GM18498 (cell line): ENCODE results near the gene GNAO1.

Experiments
- ATAC-seq: cut with Tn5 transposase; IDR thresholded peaks from one replicate; pipeline ENCODE4 v1.9.1; 2021; ENCODE audit warnings: mild to moderate bottlenecking, moderate library complexity; ENCODE audit not compliant: unreplicated experiment

Gene GNAO1

DNA sequence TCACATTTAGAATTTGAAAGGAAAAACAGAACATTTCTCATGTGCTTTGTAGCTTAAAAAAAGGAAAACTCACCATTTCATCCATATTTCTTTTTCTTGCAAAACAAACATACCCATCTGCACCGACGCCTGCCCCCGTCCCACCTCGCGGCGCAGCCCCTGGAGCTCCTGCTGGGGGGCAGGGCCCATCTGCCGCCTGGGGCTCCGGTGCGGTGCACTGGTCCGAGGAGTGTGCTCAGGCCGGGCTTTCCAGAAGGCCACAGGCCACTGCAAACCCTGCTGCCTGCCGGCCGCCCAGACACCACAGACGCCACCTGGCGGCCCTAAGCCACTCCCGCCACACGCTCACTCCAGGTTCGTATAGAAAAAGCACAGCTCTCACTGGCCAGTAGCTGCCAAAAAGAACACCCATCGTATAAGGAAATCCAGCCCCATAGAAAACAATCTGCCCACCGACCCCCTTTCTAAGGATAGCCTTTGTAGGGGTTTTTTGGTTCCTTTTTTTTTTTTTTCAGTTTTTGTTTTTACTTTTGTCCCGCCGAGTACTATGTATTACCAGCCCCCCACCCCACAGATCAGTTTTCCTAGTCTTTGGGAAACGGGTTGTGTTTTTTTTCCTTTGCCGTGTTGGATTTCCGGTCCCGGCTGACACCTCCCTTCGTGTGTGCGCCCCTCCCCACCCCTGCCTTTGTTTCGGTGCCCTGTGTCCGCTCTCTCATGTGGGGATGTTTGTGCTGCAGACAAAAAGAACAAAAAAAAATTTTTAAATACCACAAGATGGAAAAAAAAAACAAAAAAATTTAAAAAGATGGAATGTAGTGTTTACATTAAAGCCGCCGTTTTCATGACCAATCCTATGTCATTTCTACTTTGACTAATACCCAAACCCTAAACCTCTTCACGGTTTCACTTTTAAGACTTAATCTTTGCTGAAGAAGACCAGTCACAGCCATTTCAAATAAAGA, 165.3 kb downstream of the GNAO1 start:
- peak; percentile 93 for ATAC-seq

DNA sequence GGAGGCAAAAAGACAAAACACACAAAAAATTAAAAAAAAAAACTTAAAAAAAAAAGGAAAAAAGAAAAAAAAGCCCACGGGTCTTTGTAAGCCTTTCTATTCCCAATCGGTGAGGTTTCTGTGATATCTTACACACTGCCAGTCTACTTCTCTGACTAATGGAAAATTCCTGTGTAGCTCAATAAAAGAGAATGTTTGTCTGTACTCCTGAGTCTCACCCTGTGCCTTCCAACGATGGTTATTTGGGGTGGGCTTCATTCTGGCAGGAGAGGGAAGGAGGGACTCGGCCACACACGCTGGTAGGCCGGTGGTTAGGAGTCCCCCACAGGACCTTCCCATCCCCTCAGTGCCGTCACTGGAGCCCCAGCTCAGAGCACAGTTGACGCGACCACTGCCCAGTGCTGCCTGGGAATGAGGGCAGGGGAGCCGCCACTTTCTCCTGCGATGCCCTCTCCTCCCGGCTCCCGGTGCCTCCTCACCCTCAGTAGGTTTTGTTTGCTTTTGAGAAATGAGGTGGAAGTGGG, 166.0 kb downstream of the GNAO1 start:
- ATAC-seq: no peak

DNA sequence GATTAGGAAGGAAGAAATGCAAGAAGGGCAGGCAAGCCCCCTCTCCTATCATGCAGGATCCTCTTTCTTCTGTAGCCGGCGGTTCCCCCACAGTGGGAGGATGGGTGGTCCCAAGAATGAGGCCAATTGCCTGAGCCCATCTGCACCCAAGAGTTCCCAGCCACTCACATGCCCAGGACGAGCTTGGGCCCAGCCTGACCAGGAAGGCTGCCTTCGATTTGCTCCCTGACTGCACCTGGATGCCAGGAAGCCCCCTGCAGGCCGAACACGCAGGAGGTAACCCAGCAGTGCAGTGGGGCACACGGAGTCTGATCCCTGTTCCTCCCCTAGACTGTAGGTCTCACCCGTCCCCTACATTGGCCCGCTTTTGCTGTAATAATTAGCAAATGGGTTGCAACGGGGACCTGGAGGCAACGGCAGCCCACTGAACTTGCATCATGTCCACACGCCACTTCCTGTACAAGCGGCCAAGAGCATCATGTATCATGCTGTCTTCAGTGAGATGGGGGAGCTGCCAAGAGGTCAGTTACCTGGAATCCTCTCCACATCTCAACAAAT, 166.6 kb downstream of the GNAO1 start:
- no peak for ATAC-seq

DNA sequence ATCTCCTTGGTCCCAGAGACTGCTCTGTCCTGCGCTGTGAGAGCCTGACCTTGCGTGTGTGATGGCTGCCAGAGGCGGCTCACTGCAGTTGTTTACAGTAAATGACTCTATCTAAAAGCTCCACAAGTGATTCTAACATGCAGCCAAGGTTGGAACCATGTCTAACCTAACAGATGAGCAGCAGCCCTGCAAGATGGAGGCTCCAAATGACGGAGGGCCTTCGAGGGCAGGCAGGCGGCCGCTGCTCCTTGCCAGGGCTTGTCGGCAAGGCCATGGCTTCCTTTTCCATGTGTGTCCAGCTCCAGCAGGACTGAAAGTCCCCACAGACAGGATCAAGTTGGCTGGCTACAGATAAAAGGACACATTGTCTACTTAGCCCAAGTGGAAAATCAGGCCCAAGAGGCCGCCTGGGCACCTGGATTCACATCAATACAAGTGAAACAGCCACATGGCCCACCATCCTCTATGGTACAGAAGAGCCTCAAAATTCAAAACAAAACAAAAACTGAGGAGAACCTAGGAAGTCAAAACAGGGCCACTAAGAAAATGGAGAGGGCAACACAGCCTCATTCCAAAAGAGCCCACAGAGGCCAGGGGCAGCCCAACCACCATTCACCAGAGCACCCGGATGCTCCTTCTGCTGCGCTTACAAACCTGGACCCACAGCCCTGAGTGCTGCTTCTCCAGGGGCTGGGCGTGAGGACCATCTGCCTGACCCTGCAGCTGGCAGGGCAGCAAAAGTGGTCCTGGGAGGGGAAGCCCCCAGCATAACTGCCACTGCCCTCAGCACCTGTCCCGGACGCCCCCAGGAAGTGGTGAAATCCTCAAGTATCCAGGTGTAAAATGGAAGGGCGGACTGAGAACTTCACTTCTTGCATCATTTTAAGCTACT, 169.1 kb downstream of the GNAO1 start:
- no peak for ATAC-seq

DNA sequence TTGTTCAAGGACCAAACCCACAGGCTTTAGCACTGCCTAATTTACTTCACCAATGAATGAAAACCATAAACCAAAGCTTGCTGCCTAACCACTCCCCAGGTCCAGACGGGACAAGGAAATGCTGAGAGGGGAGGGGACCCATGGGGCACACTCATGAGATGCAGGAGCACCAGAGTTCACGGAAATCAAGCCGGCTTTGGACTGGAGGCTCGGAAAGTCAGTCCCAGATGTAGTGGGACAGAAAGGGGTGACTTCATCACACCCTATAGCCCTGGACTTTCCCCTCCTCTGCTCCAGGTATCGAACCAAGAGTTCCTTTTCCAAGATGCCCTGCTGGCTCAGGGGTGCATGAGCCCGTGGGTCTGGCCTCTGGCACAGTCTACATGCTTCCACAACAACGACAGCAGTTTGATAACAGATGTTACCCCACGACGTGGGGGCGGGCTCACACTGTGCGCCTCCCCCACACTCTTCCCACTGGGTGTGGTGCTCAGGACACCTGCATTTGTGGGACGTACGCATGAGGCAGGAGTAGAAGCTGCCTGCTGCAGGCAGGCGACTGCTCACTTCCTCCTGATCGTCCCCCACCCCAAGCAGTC, 170.9 kb downstream of the GNAO1 start:
- ATAC-seq: no peak

DNA sequence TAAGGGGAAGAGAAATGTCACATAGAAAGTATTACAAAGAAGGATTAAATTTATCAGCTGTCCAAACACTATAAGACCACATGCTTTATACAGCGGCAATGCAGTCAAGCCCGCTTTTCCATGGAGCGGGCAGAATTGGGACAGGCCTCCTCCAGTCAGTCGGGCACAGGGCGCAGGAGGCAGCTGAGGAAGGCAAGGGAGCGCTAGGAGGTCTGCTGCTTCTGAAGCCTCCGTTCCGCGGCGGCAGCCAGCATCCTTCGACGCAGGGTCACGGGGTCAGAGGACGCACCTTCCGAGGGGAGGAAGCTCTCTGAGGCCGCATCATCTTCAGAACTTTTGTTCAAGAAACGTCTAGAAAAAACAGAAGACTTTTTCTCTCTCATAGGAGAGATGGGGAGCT, 171.4 kb downstream of the GNAO1 start:
- no peak for ATAC-seq

DNA sequence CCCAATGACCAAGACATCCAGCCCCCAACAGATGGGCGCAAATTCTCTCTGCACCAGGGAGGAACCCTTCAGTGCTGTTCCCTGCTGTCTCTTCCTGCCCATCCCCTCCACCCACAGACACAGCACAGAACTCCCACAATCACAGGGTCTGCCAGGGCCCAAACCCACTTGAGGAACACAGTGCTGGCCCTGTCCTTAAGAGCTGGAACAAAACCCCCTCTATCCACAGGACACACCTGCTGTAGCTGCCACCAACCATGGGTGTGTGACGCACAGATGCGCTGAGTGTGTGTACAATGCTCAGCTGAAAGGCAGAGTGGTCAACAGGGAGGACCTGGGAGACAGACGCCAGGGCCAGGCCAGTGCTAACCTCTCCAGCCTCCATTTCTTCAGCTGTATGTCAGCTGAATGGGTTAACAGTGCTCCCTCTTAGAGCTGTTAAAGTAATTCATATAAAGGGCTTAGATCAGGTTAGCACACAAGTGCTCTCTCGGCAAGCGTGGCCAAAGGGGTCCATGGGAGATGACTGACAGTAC, 172.0 kb downstream of the GNAO1 start:
- no peak for ATAC-seq

DNA sequence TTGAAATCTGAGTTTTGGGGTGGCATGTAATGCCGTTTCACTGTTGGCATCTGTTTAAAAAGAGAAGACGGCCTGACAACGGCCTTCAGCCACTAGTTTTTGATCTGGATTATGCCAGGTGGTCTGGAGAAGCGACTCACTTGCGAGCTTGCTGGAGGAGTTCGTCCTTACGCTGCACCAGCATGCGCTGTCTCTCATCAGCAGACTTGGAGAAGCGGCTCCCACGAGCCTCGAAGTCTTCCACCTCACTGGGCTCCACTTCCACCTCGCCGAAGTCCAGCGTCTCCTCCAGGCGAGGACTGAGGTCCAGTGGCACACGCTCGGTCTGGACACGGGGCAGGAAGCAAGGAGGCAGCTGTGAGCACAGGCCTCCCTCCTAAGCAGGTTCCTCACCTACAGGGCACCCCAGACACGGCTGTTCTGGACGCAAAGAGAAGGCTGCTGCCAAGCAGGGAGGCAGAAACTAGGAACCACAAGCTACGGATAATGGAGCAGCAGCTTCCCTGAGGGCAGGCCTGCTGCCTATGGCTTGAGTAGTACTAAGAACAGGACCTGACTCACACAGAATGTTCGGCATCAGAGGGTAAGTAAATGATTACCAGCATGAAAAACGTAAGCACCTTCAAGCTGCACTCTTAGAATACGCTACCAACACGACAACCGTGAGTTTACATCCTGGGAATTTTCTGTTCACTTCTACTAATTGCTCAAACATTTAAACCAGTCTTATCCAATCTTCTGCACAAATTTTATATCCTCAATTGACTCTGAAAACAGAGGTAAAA, 172.7 kb downstream of the GNAO1 start:
- ATAC-seq: no peak

DNA sequence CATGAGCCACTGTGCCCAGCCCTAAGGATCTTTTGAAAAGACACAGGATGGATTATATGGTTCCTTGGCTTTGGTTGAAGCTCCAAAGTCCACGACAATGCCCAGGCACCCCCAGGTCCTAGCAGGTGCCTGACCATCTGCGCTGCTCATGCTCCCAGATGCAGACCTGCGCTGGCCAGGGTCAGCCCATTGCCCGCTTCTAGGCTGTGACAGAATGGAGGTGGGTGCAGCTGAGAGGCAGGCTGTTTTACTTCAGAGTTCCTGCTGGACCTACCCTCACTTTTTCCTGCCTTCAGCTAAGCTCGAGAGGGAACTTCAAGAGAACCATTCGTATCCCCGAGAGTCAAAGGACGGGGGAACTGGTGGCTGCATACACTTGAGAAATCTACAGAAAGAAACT, 173.6 kb downstream of the GNAO1 start:
- no peak for ATAC-seq

DNA sequence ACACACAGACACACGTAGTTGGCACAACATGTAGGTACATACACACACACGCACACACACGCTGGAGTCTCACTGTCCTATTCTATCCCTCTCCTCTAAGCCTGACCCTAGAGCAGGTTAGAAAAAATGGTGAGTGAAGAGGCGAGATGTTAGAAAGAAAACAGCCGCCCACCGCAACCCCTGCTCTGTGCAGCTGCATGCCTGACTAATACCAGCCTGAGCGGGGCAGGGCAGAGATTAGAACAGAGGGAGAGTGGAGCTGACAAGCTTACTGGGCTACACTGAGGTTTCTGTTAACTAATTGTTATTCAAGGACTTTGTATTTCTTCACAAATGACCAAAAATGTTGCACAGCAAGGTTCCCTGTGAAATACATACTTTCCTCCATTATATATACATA, 174.3 kb downstream of the GNAO1 start:
- ATAC-seq: no peak

DNA sequence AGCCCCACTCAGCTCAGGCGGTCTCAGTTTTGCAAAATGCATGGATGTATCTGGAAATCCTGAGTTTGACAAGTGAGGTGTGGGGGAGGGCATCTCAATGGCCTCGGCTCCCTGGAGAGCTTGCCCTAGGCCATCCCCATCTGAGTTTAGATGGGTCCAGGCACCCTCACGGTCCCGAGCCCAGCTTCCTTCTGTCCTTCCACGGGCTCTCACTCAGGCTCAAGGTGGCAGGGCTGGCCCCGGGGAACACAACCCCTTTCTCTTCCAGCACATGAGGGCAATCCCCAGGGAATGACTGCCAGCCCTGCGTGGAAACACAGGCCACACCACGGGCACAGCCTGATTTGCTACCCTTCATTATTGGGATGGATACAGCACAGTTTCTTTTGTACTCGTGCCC, 175.7 kb downstream of the GNAO1 start:
- ATAC-seq: no peak

DNA sequence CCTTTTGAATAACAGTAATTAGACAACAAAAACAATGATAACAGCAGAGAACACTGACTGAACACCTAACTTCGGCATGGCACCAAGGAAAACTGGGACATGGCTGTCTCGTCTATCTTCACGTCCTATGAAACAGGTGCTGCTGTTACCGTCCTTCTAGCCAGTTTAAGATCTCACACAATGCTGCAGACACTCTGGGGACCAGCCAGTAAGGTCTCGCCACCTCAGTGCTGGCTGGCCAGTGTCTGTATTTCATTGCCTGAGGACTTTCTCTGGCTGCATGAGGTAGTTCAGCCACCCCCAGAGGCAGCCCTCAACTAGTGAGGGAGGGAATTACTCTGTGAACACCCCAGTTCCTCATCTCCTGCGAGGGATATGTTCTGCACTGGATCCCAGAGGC, 176.5 kb downstream of the GNAO1 start:
- ATAC-seq: no peak

DNA sequence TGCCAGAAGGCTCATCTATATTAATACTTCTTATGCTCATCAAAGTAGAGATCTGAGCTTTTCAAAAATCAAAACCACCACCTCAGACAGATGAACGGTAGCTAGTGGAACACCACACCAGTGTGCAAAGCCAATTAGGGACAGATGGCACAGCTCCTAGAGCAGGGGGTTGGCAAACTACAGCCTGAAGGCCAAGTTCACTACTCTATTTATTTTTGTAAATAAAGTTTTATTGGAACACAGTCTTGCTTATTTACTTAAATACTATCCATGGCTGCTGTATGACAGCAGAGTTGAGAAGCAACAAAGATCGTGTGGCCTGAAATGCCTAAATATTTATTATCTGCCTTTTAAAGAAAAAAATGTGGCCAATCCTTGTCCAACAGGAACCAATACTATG, 177.3 kb downstream of the GNAO1 start:
- ATAC-seq: no peak

DNA sequence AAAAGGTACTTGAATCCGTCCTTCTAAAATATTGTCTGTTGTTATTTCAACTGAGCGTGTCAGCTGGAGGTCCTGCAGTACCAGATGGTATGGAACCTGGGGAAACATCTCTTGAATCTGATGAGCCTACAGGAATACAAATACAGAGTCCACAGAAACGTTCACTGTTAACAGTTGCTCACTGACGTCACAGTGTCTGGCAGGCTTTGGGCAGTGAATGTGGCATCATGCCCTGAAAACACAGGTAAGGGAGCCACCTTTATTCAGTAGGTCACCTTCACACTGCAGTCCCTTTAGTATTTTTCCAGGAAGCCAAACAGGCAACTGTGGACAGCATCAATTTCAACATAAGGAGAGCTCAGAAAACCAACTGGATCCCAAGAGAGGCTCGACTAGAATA, 177.9 kb downstream of the GNAO1 start:
- no peak for ATAC-seq

DNA sequence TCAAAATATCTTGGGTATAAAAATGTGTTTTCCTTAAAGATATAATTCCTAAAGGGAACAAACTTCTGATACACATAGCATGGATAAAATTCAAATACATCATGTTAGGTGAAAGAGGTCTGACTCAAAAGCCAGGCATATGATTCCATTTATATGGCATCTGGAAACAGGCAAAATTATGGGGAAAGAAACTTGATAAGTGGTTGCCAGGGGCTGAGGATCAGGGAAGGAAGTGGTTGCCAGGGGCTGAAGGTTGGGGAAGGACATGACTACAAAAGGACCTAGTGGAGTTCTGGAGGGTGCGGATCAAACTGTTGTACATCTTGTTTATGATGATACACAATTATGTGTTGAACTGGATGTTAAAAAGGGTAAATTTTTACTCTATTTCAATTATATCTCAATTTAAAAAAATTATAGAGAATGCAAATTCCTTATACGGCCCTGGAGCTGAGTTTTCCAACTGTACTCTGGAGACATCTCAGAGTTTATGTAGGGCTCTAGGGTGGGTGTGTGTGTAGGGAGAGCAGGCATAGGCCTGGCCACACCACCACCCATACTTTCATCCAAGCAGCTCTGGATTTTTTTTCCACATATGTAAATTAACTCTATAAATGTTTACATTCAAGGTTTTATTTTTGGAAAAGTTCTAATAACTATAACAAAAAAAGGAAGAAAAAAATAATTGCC, 179.0 kb downstream of the GNAO1 start:
- no peak for ATAC-seq

DNA sequence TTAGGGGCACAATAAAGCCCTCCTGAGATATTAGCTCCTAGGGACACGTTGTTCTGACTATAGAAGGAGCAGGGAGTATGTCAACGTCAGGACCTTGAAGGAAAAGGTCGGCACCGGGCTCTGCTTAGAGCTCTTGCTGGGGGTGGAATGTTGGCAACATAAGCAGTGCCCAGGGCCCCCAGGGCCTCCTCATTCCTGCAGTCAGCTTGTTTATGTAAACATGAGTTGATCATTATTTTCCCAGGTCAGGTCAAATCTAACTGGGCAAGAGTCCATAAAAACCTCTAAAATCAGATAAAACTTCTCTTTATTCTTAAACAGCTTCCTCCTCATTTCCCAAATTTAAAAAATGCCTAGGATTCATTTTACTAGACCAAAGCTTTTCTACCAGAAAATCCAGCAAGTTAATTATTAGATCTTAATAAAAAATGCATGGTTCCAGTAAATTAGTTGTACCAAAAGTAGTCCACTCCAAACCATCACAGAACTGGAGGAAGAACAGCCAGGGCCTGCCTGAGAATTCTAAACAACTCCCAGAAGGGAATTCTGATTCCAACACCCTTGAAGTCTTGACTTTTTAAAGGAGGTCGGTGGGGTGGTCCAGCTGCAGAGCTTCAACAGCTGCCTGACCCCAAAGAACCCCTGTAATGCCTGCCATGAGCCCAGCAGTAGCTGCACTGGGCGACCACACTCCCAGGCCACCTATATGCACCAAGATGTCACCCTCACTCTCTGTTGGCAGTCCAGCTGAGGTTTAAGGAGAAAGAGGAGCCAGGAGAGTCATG, 179.8 kb downstream of the GNAO1 start:
- no peak for ATAC-seq

DNA sequence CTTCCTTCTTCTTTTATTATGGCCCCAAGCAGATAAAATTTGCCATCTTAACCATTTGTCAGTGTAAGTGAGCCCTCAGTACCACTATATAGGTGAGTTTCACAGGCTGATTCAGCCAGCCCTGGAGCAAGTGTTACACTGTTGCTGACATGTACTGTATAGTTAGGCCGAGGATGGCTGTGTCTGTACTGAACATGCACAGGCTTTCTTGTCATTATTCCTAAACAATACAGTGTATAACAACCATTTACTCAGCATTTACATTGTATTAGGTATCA, 180.3 kb downstream of the GNAO1 start:
- ATAC-seq: no peak

DNA sequence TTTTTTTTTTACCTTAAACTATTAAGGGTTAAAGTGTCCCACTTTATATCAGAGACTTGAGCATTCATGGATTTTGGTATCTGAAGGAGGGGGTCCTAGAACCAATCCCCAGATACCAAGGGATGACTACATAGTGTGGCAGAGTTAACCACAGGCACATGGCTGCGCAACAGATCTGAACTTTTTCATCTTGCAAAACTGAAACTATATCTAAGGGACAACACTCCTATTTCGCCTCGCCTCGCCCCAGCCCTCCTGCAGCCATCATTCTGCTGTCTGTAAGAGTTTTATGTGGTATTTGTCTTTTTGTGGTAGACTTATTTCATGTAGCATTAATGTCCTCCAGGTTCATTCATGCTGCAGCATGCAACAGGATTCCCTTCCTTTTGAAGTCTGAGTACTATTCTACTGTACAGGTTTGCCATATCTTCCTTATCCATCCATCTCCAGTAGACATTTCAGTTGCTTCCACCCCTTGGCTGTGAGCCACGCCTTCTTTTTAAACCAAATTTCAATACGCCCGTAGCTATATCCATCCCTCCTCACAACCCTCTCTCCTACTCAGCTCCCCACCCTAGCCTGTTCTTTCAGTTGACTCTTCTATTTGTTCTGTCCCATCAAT, 180.8 kb downstream of the GNAO1 start:
- ATAC-seq: no peak
